HG03378 (cell line): ENCODE data around the gene SOX14.

Source experiments
- ATAC-seq: cut with Tn5 transposase; IDR thresholded peaks from one replicate; pipeline ENCODE4 v1.9.1; 2021; ENCODE audit warnings: mild to moderate bottlenecking, moderate library complexity; ENCODE audit not compliant: unreplicated experiment

SOX14 gene

GRCh38 chr3:137767538-137768360 is 3.6 kb downstream of the SOX14 start:
- no peak for ATAC-seq

DNA sequence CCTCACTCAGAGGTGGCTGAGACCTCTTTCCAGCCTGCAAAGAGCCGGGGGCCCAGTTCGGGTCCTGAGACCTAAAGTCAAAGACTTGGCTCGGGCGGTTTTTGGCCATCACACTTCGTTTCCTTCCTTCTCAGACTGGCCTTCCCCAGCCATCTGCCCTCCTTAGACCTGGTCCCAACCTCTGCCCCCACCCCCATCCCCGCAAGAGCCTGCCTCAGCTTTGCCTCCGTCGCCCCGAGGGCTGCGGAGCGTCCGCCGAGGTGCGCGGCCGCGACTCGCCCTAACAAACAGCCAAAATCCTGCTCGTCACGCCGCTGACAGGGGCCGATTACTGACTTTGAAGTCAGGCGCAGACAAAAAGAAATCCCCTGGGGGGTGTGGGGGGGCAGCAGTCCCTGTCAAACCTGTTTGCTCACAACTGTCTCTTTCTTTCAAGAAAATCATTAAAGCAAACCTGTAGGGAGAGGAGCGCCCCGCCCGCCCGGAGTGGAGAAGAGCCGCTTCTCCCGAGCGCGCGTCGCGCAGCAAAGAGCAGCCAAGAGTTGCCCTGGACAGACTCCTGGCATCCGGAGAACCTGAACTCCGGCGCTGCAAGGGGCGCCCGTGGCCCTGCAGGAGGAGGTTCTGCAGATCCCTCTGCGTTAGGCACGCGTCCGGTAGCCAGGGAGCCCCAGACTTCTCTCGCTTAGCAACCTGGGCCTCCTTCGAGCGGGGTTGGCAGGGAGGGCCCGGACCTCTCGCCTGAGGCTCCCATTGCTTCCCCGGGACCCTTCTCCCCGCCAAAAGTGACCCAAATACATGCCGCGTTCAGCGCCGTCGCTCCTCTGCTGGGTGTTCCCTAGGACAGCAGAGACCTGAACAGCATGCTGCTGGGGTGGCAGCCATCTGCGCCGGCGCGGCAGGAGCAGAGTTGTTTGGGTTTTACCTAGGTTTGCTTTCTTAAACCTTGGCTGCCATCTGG is 4.5 kb downstream of the SOX14 start:
- ATAC-seq, result no peak

- ATAC-seq, result no peak
Observed at GRCh38 chr3:137769322-137770065, 5.4 kb downstream of the SOX14 start.

DNA sequence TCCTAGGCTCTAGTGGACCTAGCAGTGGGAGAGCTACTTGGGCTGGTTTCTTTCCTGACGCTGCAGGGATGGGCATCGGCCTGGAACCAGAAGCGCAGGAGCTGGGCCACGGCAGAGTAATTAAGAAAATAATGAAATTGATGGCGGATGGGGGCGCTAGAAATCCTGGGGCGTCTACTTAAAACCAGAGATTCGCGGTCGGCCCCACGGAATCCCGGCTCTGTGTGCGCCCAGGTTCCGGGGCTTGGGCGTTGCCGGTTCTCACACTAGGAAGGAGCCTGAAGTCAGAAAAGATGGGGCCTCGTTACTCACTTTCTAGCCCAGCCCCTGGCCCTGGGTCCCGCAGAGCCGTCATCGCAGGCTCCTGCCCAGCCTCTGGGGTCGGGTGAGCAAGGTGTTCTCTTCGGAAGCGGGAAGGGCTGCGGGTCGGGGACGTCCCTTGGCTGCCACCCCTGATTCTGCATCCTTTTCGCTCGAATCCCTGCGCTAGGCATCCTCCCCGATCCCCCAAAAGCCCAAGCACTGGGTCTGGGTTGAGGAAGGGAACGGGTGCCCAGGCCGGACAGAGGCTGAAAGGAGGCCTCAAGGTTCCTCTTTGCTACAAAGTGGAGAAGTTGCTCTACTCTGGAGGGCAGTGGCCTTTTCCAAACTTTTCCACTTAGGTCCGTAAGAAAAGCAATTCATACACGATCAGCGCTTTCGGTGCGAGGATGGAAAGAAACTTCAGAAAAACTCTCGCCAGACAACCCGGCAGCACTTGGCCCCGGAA is 6.1 kb downstream of the SOX14 start:
- no peak for ATAC-seq

DNA sequence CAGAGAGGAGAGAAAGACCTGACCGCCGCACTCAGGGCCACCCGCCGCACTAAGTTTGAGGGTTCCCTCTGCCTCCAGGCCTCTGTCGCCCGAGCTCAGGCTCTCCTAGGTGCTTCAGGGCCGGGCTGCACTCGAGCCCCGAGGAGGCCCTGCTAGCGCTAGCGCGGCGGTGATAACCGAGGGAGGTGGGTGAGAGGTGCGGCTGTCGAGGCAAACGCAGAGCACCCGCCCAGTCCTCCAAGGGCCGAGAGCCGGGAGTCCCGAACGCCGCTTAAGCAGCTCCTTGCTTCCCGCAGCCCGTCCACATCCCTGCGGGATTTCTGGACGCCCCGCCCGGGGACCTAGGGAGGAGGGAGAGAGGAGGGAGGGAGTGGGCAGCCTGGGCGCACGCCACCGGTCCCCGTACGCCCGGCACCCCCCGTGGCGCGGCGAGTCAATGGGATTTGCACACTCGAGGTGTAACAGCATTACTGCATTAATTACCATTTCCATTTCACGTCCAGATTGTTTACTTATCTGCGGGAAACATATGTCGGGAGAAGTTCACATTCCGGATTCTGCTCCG is 6.8 kb downstream of the SOX14 start:
- no peak for ATAC-seq

DNA sequence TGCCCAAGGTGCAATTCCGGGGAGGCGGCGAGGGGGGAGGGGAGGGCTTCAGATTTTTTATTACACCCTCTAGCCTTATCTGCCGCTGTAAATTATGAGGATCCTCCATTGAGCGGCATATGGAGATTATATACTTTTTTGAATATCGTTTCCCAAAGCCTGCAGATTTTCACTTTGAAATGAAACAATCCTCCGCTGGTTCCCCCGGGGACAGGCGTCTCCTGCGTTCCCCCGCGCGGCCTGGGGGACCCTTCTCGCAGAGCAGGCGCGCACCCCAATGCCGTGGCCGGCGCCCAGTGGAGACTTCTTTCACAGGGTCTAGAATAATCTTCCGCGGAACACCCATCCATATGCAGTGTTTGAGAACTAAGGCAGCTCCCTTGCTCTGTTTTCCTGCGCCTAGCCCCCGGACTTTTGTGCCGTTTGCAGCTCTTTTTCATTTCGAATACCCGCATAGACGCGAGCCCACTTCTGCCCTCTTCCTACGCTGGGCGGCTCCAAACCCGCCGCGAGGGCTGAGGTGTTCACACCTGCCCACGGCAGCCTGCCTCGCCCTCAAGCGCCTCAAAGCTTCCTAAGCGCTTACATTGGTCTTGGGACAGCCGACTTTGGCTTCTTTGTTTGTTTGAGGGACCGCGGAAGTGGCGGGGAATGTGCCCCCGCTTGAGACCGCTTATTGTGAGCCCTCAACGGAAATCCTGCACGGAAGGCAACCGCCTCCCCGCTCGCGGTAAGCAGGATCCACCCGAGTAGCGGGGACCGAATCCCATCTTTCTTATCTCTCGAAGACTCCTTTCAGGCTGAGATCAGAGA is 7.5 kb downstream of the SOX14 start:
- no peak for ATAC-seq

DNA sequence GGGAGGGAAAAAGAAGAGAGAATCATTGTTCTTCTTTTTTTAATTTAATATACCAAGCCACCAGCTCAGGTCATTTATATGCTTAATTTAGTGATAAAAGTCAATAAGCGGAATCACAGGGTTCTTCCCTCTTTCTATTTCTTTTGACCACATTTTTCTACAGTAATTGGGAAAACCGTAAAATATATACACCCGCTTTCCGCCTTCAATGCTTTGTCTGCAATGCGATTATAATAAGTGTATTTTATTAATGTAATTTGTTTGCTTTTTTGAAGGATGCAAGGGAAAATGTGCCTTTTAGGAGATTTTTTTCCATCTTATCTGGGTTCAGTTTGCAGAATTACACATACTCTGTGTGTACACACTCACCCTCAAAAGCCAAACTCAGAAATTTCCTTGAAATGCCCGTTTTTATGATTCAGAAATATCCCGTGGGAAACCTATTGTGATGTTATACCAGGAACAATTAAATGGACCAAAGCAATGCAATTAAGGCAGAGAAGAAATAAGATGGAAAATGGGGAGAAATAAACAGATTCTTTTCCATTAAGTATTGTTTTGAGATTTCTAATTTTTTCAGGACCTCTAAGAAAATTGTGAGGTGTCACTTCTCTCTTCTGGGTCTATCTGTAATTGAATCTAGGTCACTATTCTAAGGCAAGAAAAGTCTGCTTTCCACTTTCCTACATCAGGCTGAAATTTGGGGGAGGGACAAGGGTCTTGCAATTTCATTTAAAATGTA is 8.3 kb downstream of the SOX14 start:
- no peak for ATAC-seq

DNA sequence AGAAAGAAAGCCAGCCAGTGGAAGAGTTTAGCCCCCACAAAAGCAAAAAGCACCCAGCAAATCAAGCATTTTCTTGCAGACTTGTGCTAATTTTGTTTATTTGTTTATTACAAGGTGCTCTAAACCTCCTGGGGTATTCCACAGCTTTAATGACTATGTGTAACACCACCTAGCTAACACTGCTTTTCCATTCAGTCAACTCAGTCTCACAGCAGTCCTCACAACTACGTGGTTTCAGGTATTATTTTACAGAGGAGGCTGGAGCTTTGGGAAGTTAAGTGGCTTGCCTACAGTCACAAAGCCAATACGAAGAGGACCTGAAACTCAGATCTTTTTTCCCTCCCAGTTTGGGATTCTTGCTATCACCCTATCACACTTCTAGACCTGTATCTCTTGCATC is 14.8 kb downstream of the SOX14 start:
- ATAC-seq, result no peak

- no peak for ATAC-seq
Observed at GRCh38 chr3:137787529-137787928, 23.4 kb downstream of the SOX14 start.

DNA sequence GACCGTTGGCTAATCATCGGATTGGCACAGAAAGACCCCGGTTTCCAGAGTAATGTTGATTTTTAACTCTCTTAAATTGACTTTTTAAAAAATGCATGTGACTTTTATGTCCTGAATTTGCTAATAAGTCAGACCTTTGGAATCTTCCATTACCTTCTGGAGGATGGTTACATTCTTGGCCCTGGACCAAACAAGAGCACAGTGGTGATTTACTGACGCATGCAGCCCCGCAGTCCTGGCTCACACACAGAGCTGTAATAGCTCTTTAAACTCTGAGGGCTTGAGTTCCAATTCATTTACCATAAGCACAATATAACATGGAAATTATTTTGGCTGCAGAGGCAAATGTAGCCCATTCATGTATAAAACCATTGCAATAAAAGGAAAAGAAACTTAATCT is 25.1 kb downstream of the SOX14 start:
- ATAC-seq, result no peak

- ATAC-seq, result no peak
Observed at GRCh38 chr3:137792626-137793271, 28.6 kb downstream of the SOX14 start.

DNA sequence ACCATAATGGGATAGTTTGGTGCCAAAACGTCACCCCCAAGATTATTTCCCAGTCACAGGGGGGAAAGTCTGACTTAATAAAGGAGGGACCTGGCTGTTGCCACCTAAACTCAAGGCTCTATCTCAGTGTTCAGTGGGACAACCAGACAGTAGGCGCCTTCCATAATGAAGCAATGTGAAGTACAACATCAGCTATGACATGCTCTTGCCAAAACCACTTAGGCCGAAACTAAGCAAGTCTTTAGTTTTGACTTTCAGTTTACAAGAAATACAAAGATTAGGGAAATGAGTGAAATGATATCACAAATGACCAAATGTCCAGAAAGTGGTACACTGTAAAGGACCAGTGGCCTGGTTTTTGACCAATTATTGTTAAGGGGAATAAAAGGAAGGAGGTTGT is 32.9 kb downstream of the SOX14 start:
- no peak for ATAC-seq

GRCh38 chr3:137803215-137803614 is 39.1 kb downstream of the SOX14 start:
- no peak for ATAC-seq

GRCh38 chr3:137807998-137808397 is 43.9 kb downstream of the SOX14 start:
- ATAC-seq, result no peak

- ATAC-seq, result no peak
Observed at GRCh38 chr3:137809509-137809908, 45.4 kb downstream of the SOX14 start.

GRCh38 chr3:137812023-137812422 is 47.9 kb downstream of the SOX14 start:
- no peak for ATAC-seq

- ATAC-seq, result no peak
Observed at GRCh38 chr3:137815251-137815650, 51.1 kb downstream of the SOX14 start.
